ENCODE measurements around the gene LRP6.
"Not testable (repeated sequence)": the region's sequence is repeated elsewhere in the genome, so short reads cannot be mapped to it uniquely, and the experiment has no call there.

The LRP6 gene

GRCh38 chr12:12190087-12190809 is 76.6 kb downstream of the LRP6 start:
- no peak overlapping the region for H3K27ac ChIP-seq
- DNase-seq (ENCODE audit: low read depth, low spot score), result no peak

- no peak for DNase-seq (ENCODE audit: low read depth, low spot score)
- H3K27ac ChIP-seq, result no peak overlapping the region
These were observed 81.4 kb downstream of the LRP6 start for GRCh38 chr12:12185414-12185813.

GRCh38 chr12:12182703-12183365 is 84.0 kb downstream of the LRP6 start:
- no peak overlapping the region for H3K27ac ChIP-seq
- DNase-seq (ENCODE audit: low read depth, low spot score), result no peak

- no peak overlapping the region for H3K27ac ChIP-seq
- DNase-seq (ENCODE audit: low read depth, low spot score), result no peak
These were observed 85.3 kb downstream of the LRP6 start for GRCh38 chr12:12181511-12181910.

GRCh38 chr12:12180575-12180974 is 86.3 kb downstream of the LRP6 start:
- DNase-seq (ENCODE audit: low read depth, low spot score), result no peak
- H3K27ac ChIP-seq, result no peak overlapping the region

- H3K27ac ChIP-seq, result no peak overlapping the region
- DNase-seq (ENCODE audit: low read depth, low spot score), result no peak
These were observed 86.7 kb downstream of the LRP6 start for GRCh38 chr12:12180136-12180535.

GRCh38 chr12:12178559-12178958 is 88.3 kb downstream of the LRP6 start:
- H3K27ac ChIP-seq, result no peak overlapping the region
- DNase-seq (ENCODE audit: low read depth, low spot score), result no peak

GRCh38 chr12:12176402-12176801 is 90.4 kb downstream of the LRP6 start:
- H3K27ac ChIP-seq, result no peak overlapping the region
- DNase-seq (ENCODE audit: low read depth, low spot score), result no peak

GRCh38 chr12:12171991-12172511 is 94.8 kb downstream of the LRP6 start:
- peak; percentile 41 for DNase-seq (ENCODE audit: low read depth, low spot score)
- no peak overlapping the region for H3K27ac ChIP-seq

- H3K27ac ChIP-seq, result no peak overlapping the region
- DNase-seq (ENCODE audit: low read depth, low spot score), result no peak
These were observed 99.0 kb downstream of the LRP6 start for GRCh38 chr12:12167847-12168246.

GRCh38 chr12:12166751-12167150 is 100.1 kb downstream of the LRP6 start:
- H3K27ac ChIP-seq, result no peak overlapping the region
- DNase-seq (ENCODE audit: low read depth, low spot score), result no peak

GRCh38 chr12:12159988-12160387 is 106.9 kb downstream of the LRP6 start:
- H3K27ac ChIP-seq, result no peak overlapping the region
- DNase-seq (ENCODE audit: low read depth, low spot score), result no peak

- DNase-seq (ENCODE audit: low read depth, low spot score), result no peak
- no peak overlapping the region for H3K27ac ChIP-seq
These were observed 108.0 kb downstream of the LRP6 start for GRCh38 chr12:12158858-12159257.

GRCh38 chr12:12157424-12157823 is 109.4 kb downstream of the LRP6 start:
- no peak overlapping the region for H3K27ac ChIP-seq
- DNase-seq (ENCODE audit: low read depth, low spot score), result no peak

- DNase-seq (ENCODE audit: low read depth, low spot score), result no peak
- H3K27ac ChIP-seq, result no peak overlapping the region
These were observed 110.0 kb downstream of the LRP6 start for GRCh38 chr12:12156828-12157227.

- H3K27ac ChIP-seq, result no peak overlapping the region
- no peak for DNase-seq (ENCODE audit: low read depth, low spot score)
These were observed 110.7 kb downstream of the LRP6 start for GRCh38 chr12:12156116-12156515.

GRCh38 chr12:12153596-12153995 is 113.2 kb downstream of the LRP6 start:
- no peak overlapping the region for H3K27ac ChIP-seq
- no peak for DNase-seq (ENCODE audit: low read depth, low spot score)

GRCh38 chr12:12147111-12147510 is 119.7 kb downstream of the LRP6 start:
- no peak for DNase-seq (ENCODE audit: low read depth, low spot score)
- H3K27ac ChIP-seq, result no peak overlapping the region

GRCh38 chr12:12144531-12144930 is 122.3 kb downstream of the LRP6 start:
- not testable (repeated sequence) for DNase-seq (ENCODE audit: low read depth, low spot score); H3K27ac ChIP-seq

- no peak overlapping the region for H3K27ac ChIP-seq
- no peak for DNase-seq (ENCODE audit: low read depth, low spot score)
These were observed 125.8 kb downstream of the LRP6 start for GRCh38 chr12:12141000-12141399.

- peak; percentile 0 for DNase-seq (ENCODE audit: low read depth, low spot score)
- H3K27ac ChIP-seq, result no peak overlapping the region
These were observed 128.4 kb downstream of the LRP6 start for GRCh38 chr12:12138203-12139154.
